G401 (cell line): ENCODE data around the gene NOC4L. TPM values are rescaled to one million over a fixed set of nuclear protein-coding genes. Genes with fewer than 3 reads are reported as not detected.
"Not testable (repeated sequence)": the region's sequence is repeated elsewhere in the genome, so short reads cannot be mapped to it uniquely, and the experiment has no call there.

ENCODE experiments used
- DNase-seq: peaks from one replicate; pipeline ENCODE4 v3.0.0-alpha.2; 2015; ENCODE audit warnings: low spot score
- in situ Hi-C: cut with HindIII; loops from 2 replicates; pipeline ENCODE4 v1.10.0; 2016; ENCODE audit warnings: low sequenced_read_pairs, mixed read lengths
- total RNA-seq: library from RNA; depleted of rRNA; stranded (reverse); fragments of >200 nt; shearing (Covaris generic); gene quantifications from 2 replicates; pipeline ENCODE4 v1.2.3, GENCODE V29; 2014; rRNA removed

The NOC4L gene
- 40.0 and 44.1 TPM in 2 replicates for total RNA-seq

GRCh38 chr12:132144115-132144809 is at the start of gene NOC4L, which contains the start of gene DDX51:
Gene NOC4L (plus strand): TSS chr12:132144457. CDS start chr12:132144489, 32 bp downstream.
Gene DDX51 (minus strand): TSS chr12:132144319. CDS start chr12:132144296, 23 bp downstream.
- peak; percentile 86 for DNase-seq
- in situ Hi-C loops, result no loop called here

- in situ Hi-C loops, result no loop called here
- no peak for DNase-seq
These were observed 48.5 kb upstream of the NOC4L start for GRCh38 chr12:132095520-132096409.

GRCh38 chr12:132099739-132100138 is 44.5 kb upstream of the NOC4L start:
- in situ Hi-C loops, result no loop called here
- no peak for DNase-seq

GRCh38 chr12:132100306-132101065 is 43.8 kb upstream of the NOC4L start:
- no peak for DNase-seq
- in situ Hi-C loops, result no loop called here

- in situ Hi-C loops, result no loop called here
These were observed 42.0 kb upstream of the NOC4L start for GRCh38 chr12:132102297-132102696.

GRCh38 chr12:132103072-132103471 is 41.2 kb upstream of the NOC4L start:
- DNase-seq, in situ Hi-C loops: not testable (repeated sequence)

More at GRCh38 chr12:132102297-132102696, 42.0 kb upstream of the NOC4L start:
- no peak for DNase-seq

GRCh38 chr12:132103542-132104308 is 40.5 kb upstream of the NOC4L start:
- DNase-seq, result no peak
- in situ Hi-C loops, result no loop called here

GRCh38 chr12:132105467-132105866 is 38.8 kb upstream of the NOC4L start:
- in situ Hi-C loops, result no loop called here
- no peak for DNase-seq

- in situ Hi-C loops, result no loop called here
- DNase-seq, result no peak
These were observed 37.3 kb upstream of the NOC4L start for GRCh38 chr12:132106921-132107320.

GRCh38 chr12:132108211-132108832 is 35.9 kb upstream of the NOC4L start:
- DNase-seq, result peak; percentile 68
- in situ Hi-C loops, result no loop called here

GRCh38 chr12:132109741-132110140 is 34.5 kb upstream of the NOC4L start:
- no peak for DNase-seq
- in situ Hi-C loops, result no loop called here

- in situ Hi-C loops, result no loop called here
- DNase-seq, result no peak
These were observed 33.6 kb upstream of the NOC4L start for GRCh38 chr12:132110677-132111076.

- in situ Hi-C loops, result no loop called here
- DNase-seq, result no peak
These were observed 32.5 kb upstream of the NOC4L start for GRCh38 chr12:132111654-132112304.

- DNase-seq, result no peak
- in situ Hi-C loops, result no loop called here
These were observed 29.6 kb upstream of the NOC4L start for GRCh38 chr12:132114667-132115066.

GRCh38 chr12:132115500-132115899 is 28.8 kb upstream of the NOC4L start:
- in situ Hi-C loops, result no loop called here
- no peak for DNase-seq

- DNase-seq, result no peak
- in situ Hi-C loops, result no loop called here
These were observed 27.3 kb upstream of the NOC4L start for GRCh38 chr12:132116709-132117557.

- in situ Hi-C loops, result no loop called here
- DNase-seq, result no peak
These were observed 26.7 kb upstream of the NOC4L start for GRCh38 chr12:132117558-132117875.
